Fibroblast of lung (primary cell): ENCODE data around the gene HS3ST6.

ENCODE experiments used
- CTCF ChIP-seq, 2 donors: IDR thresholded peaks in 1 of 2; conservative IDR thresholded peaks in 1 of 2; 1 replicate in 1 of 2; 2 replicates in 1 of 2; pipeline ENCODE4 v1.5.1; 2011 to 2012; ENCODE audit warnings: low read length in 2 of 2, control low read depth in 1 of 2, inconsistent platforms in 1 of 2, low read depth in 1 of 2, mild to moderate bottlenecking in 1 of 2
- EZH2 ChIP-seq: IDR thresholded peaks from 2 replicates; pipeline ENCODE4 v1.5.1; 2012; ENCODE audit warnings: low read length, control low read depth, mild to moderate bottlenecking; ENCODE audit errors: missing control alignments

GRCh38 chr16:1877089-1877488 lies 41.1 kb downstream of the HS3ST6 start:
- TF ChIP-seq EZH2 (no peak), CTCF (conservative IDR thresholded peaks at IDR 0.05 in 1 of 2, IDR thresholded peaks at IDR 0.05 in 1 of 2; ENCODE audit: low read depth in 1 of 2, low read length in 2 of 2) (no peak)
